Measurements from ENCODE around the gene PGAP2. TPM values are rescaled to one million over a fixed set of nuclear protein-coding genes. Genes with fewer than 3 reads are reported as not detected.
A peak's percentile ranks its signal among the peaks of the same experiment; 100 is the strongest.

Gene PGAP2
- total and polyA plus RNA-seq, 2 of the 13 experiments (the other 11 are each of a cell fraction or from before 2014, with no cell fraction given), result 21.5 to 47.8 TPM

- TF ChIP-seq, protein P1, sequence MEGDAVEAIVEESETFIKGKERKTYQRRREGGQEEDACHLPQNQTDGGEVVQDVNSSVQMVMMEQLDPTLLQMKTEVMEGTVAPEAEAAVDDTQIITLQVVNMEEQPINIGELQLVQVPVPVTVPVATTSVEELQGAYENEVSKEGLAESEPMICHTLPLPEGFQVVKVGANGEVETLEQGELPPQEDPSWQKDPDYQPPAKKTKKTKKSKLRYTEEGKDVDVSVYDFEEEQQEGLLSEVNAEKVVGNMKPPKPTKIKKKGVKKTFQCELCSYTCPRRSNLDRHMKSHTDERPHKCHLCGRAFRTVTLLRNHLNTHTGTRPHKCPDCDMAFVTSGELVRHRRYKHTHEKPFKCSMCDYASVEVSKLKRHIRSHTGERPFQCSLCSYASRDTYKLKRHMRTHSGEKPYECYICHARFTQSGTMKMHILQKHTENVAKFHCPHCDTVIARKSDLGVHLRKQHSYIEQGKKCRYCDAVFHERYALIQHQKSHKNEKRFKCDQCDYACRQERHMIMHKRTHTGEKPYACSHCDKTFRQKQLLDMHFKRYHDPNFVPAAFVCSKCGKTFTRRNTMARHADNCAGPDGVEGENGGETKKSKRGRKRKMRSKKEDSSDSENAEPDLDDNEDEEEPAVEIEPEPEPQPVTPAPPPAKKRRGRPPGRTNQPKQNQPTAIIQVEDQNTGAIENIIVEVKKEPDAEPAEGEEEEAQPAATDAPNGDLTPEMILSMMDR (CRISPR knock-in tag; IDR thresholded peaks at IDR 0.05), result peak; percentile 98
- TF ChIP-seq ISX (CRISPR knock-in tag; conservative IDR thresholded peaks at IDR 0.05) (no peak), TRIM24 (CRISPR knock-in tag; IDR thresholded peaks at IDR 0.05) (no peak), SKI (IDR thresholded peaks at IDR 0.05; ENCODE audit: partially characterized antibody) (no peak), LCORL (IDR thresholded peaks at IDR 0.05) (no peak), LCORL (CRISPR knock-in tag; IDR thresholded peaks at IDR 0.05) (peak; percentile 71; the same call in 1 of the 2 replicates), SAFB2 (CRISPR knock-in tag; IDR thresholded peaks at IDR 0.05; ENCODE audit: borderline replicate concordance, low read depth) (no peak), ZUFSP (CRISPR knock-in tag; IDR thresholded peaks at IDR 0.05; ENCODE audit: borderline replicate concordance) (no peak), ZNF337 (CRISPR knock-in tag; IDR thresholded peaks at IDR 0.05; ENCODE audit: borderline replicate concordance, low read depth) (no peak), ONECUT2 (CRISPR knock-in tag; IDR thresholded peaks at IDR 0.05) (no peak), ZNF562 (CRISPR knock-in tag; IDR thresholded peaks at IDR 0.05; ENCODE audit: borderline replicate concordance) (no peak), NR2F2 (IDR thresholded peaks at IDR 0.05; ENCODE audit: borderline replicate concordance, low read depth) (no peak), ZNF83 (CRISPR knock-in tag; IDR thresholded peaks at IDR 0.05; ENCODE audit: borderline replicate concordance) (no peak), ZKSCAN8 (CRISPR knock-in tag; IDR thresholded peaks at IDR 0.05; ENCODE audit: borderline replicate concordance) (0 out of 2 replicates have a peak, but pooled peaks have one; percentile 16), HES4 (CRISPR knock-in tag; IDR thresholded peaks at IDR 0.05; ENCODE audit: borderline replicate concordance) (peak; percentile 73; the same call in 1 of the 2 replicates), GABPA (IDR thresholded peaks at IDR 0.05; ENCODE audit: low read depth, low read length) (no peak), GABPA (CRISPR knock-in tag; IDR thresholded peaks at IDR 0.05; ENCODE audit: low read depth) (no peak), ATF7 (IDR thresholded peaks at IDR 0.05) (no peak), ATF7 (CRISPR knock-in tag; IDR thresholded peaks at IDR 0.05) (no peak), ZSCAN29 (CRISPR knock-in tag; conservative IDR thresholded peaks at IDR 0.05) (no peak)
- TF ChIP-seq, protein P2, sequence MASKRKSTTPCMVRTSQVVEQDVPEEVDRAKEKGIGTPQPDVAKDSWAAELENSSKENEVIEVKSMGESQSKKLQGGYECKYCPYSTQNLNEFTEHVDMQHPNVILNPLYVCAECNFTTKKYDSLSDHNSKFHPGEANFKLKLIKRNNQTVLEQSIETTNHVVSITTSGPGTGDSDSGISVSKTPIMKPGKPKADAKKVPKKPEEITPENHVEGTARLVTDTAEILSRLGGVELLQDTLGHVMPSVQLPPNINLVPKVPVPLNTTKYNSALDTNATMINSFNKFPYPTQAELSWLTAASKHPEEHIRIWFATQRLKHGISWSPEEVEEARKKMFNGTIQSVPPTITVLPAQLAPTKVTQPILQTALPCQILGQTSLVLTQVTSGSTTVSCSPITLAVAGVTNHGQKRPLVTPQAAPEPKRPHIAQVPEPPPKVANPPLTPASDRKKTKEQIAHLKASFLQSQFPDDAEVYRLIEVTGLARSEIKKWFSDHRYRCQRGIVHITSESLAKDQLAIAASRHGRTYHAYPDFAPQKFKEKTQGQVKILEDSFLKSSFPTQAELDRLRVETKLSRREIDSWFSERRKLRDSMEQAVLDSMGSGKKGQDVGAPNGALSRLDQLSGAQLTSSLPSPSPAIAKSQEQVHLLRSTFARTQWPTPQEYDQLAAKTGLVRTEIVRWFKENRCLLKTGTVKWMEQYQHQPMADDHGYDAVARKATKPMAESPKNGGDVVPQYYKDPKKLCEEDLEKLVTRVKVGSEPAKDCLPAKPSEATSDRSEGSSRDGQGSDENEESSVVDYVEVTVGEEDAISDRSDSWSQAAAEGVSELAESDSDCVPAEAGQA (IDR thresholded peaks at IDR 0.05; ENCODE audit: low read depth), result no peak
- TF ChIP-seq, protein P2 (CRISPR knock-in tag; IDR thresholded peaks at IDR 0.05; ENCODE audit: borderline replicate concordance), result peak; percentile 72; the same call in 1 of the 2 replicates
Observed at GRCh38 chr11:3854977-3855807, 46.8 kb downstream of the PGAP2 start, which contains the start of gene STIM1 (continued).

Data from HepG2 (cell line).